A673 (cell line): ENCODE data around the gene ABCD3.

ENCODE experiments used
- EZH2 ChIP-seq: fragments of 200-600 bp; sonication (generic); IDR thresholded peaks from 2 replicates; pipeline ENCODE4 v1.6.1; 2017; ENCODE audit warnings: borderline replicate concordance, low read depth, mild to moderate bottlenecking, mixed read lengths, antibody characterized with exemption, low read length; ENCODE audit not compliant: poor library complexity, severe bottlenecking
- TF ChIP-seq, protein P1 (sequence below): fragments of 300-800, 200-600 bp; sonication (generic); conservative IDR thresholded peaks from 2 replicates; pipeline ENCODE4 v1.5.1; 2017; ENCODE audit warnings: low read depth, mild to moderate bottlenecking, antibody characterized with exemption, low read length, moderate library complexity, mixed read lengths

DNA sequence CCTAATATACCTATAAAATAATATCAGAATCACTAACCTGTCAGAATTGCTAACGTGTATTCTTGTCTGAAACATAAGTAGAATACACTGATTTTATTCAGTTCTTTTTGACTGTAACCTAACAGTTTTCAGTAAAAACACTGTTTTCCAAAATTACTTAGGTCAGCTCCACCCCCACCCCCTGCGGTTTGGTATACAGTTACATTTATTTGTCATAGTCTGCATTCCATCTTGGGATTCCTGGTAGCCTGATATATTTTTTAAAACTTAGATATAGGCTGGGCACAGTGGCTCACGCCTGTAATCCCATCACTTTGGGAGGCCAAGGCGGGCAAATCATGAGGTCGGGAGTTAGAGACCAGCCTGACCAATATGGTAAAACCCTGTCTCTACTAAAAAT lies 19.8 kb upstream of the ABCD3 start:
- TF ChIP-seq, protein P1, sequence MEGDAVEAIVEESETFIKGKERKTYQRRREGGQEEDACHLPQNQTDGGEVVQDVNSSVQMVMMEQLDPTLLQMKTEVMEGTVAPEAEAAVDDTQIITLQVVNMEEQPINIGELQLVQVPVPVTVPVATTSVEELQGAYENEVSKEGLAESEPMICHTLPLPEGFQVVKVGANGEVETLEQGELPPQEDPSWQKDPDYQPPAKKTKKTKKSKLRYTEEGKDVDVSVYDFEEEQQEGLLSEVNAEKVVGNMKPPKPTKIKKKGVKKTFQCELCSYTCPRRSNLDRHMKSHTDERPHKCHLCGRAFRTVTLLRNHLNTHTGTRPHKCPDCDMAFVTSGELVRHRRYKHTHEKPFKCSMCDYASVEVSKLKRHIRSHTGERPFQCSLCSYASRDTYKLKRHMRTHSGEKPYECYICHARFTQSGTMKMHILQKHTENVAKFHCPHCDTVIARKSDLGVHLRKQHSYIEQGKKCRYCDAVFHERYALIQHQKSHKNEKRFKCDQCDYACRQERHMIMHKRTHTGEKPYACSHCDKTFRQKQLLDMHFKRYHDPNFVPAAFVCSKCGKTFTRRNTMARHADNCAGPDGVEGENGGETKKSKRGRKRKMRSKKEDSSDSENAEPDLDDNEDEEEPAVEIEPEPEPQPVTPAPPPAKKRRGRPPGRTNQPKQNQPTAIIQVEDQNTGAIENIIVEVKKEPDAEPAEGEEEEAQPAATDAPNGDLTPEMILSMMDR, result no peak
- TF ChIP-seq EZH2, result no peak
